CD4-positive, alpha-beta T cell treated with Interleukin-17A for 4 hours (primary cell): Measurements from ENCODE around the gene LRRC74B.

Experiments
- DNase-seq: peaks from one replicate; pipeline ENCODE4 v3.0.0-alpha.2; 2020; ENCODE audit warnings: mixed read lengths

LRRC74B gene

DNA sequence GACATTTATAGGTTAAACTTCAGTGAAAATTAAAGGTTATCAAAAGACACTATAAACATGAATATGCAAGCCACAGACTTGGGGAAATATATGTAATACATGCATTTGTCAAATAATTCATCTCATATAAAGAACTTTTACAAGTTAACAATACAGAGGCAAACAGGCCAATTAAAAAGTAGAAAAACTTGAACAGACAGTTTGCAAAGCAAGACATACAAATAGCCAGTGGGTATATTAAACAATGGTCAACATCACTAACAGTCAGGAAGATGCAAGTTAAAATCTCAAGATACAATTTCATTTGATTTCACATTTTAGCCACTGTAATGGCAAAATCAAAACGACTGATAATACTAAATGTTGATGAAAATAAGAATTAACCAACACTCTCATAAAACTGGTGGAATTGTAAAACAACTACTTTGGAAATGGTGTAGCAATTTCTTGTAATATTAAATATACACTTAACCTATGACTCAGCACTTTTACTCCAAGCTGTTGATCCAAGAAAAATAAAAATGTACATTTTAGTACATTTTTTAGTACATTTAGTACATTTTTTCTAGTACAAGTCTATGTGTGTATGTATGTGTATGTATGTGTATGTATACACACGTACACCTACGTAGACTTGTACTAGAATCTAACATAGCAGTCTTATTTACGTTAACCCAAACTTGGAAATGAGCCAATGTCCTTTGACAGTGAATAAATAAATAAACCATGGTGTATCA is 62.8 kb downstream of the LRRC74B start:
- no peak for DNase-seq
